ENCODE results near the gene FER. TPM values are rescaled to one million over a fixed set of nuclear protein-coding genes. Genes with fewer than 3 reads are reported as not detected.

FER gene
- total RNA-seq, 1 donor from 2014 or later = 19.2 TPM

GRCh38 chr5:108813673-108814072 is 66.0 kb downstream of the FER start:
- H3K27ac ChIP-seq = no peak overlapping the region

DNA sequence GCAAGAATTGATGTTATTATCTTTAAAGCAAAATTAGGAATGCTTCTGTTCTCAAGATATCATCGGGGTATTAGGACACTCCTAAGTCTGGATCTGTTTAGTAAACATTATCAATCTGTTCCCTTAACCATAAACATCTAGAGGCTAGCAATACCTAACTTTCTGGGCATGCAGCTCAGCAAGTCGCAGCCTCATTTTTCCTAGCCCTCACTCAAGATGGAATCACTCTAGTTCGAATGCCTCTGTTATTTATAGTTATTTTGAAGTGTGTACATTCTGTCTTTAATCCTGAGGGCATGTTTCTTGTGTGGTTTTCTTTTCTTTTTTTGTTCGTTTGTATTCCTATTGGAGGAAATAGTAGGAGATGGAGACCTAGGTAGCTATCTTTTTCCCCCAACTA is 66.9 kb downstream of the FER start:
- H3K27me3 ChIP-seq = no peaks in the 10 kb centered on the region
- TF ChIP-seq POLR2A (IDR thresholded peaks at IDR 0.05) = no peak
- no peak for TF ChIP-seq CTCF (IDR thresholded peaks at IDR 0.05)
- TF ChIP-seq POLR2AphosphoS5 (IDR thresholded peaks at IDR 0.05; ENCODE audit: insufficient read depth in 1 of 2, low read depth in 1 of 2) = no peak
- H3K4me3 ChIP-seq = no peak overlapping the region
- no peaks in the 10 kb centered on the region for H3K36me3 ChIP-seq
- intact Hi-C loops (cut with DNase I) = no loop called here
- DNase-seq (ENCODE audit: extremely low spot score in 2 of 2) = no peak
- H3K27ac ChIP-seq = no peak overlapping the region
- no peaks in the 10 kb centered on the region for H3K9me3 ChIP-seq
- H3K4me1 ChIP-seq = peaks cover 11% of the 10 kb centered on the region

More at GRCh38 chr5:108813673-108814072, 66.0 kb downstream of the FER start:
- intact Hi-C loops (cut with DNase I) = no loop called here
- no peak for TF ChIP-seq CTCF (IDR thresholded peaks at IDR 0.05)
- no peak for TF ChIP-seq POLR2AphosphoS5 (IDR thresholded peaks at IDR 0.05; ENCODE audit: insufficient read depth in 1 of 2, low read depth in 1 of 2)
- TF ChIP-seq POLR2A (IDR thresholded peaks at IDR 0.05) = no peak
- Histone ChIP-seq H3K36me3 (no peaks in the 10 kb centered on the region), H3K9me3 (no peaks in the 10 kb centered on the region), H3K27me3 (no peaks in the 10 kb centered on the region), H3K4me3 (no peak overlapping the region), H3K4me1 (peaks cover 11% of the 10 kb centered on the region)
- no peak for DNase-seq (ENCODE audit: extremely low spot score in 2 of 2)

DNA sequence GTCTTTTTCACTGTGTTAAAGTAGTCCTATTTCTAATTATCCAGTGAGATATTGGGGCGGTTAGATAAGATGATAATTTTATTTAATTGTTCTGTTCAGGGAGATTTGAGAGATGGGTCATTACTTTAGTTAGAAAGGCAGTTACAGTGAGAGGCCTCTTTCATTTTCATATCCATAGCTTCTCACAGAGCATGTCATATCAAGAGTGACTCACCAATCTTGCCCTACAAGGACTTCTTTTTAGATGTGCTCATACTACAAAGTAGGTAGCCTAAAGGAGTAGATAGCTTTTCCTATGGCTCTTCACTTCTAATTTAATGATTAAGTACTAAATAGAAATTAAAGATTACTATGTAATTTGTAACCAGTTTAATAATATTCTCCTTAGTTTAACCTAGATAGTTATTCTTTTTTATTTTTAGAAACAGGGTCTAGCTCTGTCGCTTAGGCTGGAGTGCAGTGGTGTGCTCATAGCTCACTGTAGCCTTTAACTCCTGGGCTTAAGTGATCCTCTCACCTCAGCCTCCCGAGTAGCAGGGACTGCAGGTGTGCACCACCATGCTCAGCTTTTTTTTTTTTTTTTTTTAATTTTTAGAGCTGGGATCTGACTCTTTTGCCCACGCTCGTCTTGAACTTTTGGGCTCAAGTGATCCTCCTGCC is 71.0 kb downstream of the FER start:
- intact Hi-C loops (cut with DNase I) = no loop called here
- H3K27me3 ChIP-seq = no peaks in the 10 kb centered on the region
- no peaks in the 10 kb centered on the region for H3K36me3 ChIP-seq
- TF ChIP-seq POLR2AphosphoS5 (IDR thresholded peaks at IDR 0.05; ENCODE audit: insufficient read depth in 1 of 2, low read depth in 1 of 2) (no peak), POLR2A (IDR thresholded peaks at IDR 0.05) (no peak), CTCF (IDR thresholded peaks at IDR 0.05) (no peak)
- H3K27ac ChIP-seq = no peak overlapping the region
- H3K4me3 ChIP-seq = no peak overlapping the region
- DNase-seq (ENCODE audit: extremely low spot score in 2 of 2) = no peak
- H3K4me1 ChIP-seq = peaks cover 2% of the 10 kb centered on the region
- no peaks in the 10 kb centered on the region for H3K9me3 ChIP-seq

DNA sequence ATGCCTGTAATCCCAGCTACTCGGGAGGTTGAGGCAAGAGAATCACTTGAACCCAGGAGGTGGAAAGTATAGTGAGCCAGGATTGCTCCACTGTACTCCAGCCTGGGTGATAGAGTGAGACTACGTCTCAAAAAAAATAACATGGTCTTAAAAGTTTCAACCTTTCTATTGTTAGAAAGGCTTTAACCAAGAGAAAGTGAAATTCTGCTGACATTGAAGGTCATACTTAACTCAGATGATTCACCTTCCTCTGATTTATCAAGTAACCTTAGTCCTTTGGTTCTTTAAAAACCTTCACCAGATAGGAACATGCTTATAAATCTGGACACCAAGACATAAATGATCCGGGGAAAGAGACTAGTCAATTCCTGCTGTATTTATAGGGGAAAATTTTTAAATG is 73.3 kb downstream of the FER start:
- intact Hi-C loops (cut with DNase I) = no loop called here
- TF ChIP-seq POLR2A (IDR thresholded peaks at IDR 0.05) = no peak
- TF ChIP-seq POLR2AphosphoS5 (IDR thresholded peaks at IDR 0.05; ENCODE audit: insufficient read depth in 1 of 2, low read depth in 1 of 2) = no peak
- TF ChIP-seq CTCF (IDR thresholded peaks at IDR 0.05) = no peak
- H3K27me3 ChIP-seq = no peaks in the 10 kb centered on the region
- H3K4me3 ChIP-seq = no peak overlapping the region
- H3K4me1 ChIP-seq = no peaks in the 10 kb centered on the region
- H3K27ac ChIP-seq = no peak overlapping the region
- no peak for DNase-seq (ENCODE audit: extremely low spot score in 2 of 2)
- H3K36me3 ChIP-seq = no peaks in the 10 kb centered on the region
- no peaks in the 10 kb centered on the region for H3K9me3 ChIP-seq

GRCh38 chr5:108822211-108822947 is 74.7 kb downstream of the FER start:
- TF ChIP-seq POLR2AphosphoS5 (IDR thresholded peaks at IDR 0.05; ENCODE audit: insufficient read depth in 1 of 2, low read depth in 1 of 2) = no peak
- no peak for TF ChIP-seq CTCF (IDR thresholded peaks at IDR 0.05)
- no peak for TF ChIP-seq POLR2A (IDR thresholded peaks at IDR 0.05)
- DNase-seq (ENCODE audit: extremely low spot score in 2 of 2) = no peak
- no peak overlapping the region for H3K27ac ChIP-seq
- no peaks in the 10 kb centered on the region for H3K9me3 ChIP-seq
- no peaks in the 10 kb centered on the region for H3K4me1 ChIP-seq
- H3K27me3 ChIP-seq = no peaks in the 10 kb centered on the region
- intact Hi-C loops (cut with DNase I) = no loop called here
- no peaks in the 10 kb centered on the region for H3K36me3 ChIP-seq
- H3K4me3 ChIP-seq = no peak overlapping the region
